ENCODE measurements around the gene ENTPD3. TPM values are rescaled to one million over a fixed set of nuclear protein-coding genes. Genes with fewer than 3 reads are reported as not detected.
A peak's percentile ranks its signal among the peaks of the same experiment; 100 is the strongest.

Gene ENTPD3
- total RNA-seq, 1 donor from 2014 or later: not detected

DNA sequence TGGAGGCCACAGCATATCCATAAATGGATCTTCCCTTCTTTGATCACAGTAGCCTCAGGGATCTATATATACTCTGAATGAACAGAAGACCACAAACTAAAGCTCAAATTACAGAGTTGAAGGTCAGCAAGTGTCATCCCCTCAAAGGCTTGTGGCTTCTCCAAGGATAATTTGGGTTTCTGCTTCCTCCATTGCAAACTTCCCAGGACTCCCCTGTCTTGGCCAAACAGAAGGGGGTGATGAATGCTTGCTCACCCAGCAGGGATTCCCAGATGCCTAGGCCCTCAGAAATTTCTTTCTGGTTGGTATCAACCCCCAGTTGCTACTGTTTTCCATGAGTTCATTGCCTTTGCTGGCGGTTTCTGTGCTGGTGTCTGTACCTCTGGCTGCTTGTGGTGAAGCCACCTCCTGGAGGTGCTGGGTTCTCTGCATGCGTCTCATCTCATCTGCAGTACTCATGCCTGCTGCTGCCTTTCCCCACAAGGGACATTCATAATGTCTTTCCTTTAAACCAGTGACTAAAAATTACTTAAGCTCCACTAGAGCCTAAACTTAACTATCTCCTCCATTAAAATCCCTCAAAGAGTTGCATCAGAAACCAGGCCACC is 17.7 kb downstream of the ENTPD3 start:
- peak; percentile 82 for DNase-seq (ENCODE audit: low read depth)

GRCh38 chr3:40407007-40407406 is 20.0 kb downstream of the ENTPD3 start:
- no peak for DNase-seq (ENCODE audit: low read depth)

GRCh38 chr3:40407611-40408010 is 20.6 kb downstream of the ENTPD3 start:
- DNase-seq (ENCODE audit: low read depth): no peak

DNA sequence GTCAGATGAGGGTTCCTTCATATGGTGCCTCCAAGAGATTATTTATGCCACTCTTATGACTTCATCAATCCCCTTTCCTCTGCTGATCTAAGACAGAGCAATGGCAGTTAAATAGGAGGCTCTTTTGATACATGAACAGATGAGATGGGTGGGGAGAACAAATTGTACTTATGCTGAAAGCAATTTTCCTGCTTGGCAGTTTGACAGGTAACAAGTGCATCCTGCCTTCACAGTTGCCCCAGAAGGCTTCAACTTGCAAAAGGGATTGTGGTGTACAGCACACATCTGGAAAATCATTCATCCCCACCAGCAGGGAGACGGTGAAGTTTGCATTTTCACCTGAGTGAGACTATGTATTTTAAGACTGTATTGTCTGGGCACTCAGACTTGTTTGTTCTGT is 27.3 kb downstream of the ENTPD3 start:
- no peak for DNase-seq (ENCODE audit: low read depth)

DNA sequence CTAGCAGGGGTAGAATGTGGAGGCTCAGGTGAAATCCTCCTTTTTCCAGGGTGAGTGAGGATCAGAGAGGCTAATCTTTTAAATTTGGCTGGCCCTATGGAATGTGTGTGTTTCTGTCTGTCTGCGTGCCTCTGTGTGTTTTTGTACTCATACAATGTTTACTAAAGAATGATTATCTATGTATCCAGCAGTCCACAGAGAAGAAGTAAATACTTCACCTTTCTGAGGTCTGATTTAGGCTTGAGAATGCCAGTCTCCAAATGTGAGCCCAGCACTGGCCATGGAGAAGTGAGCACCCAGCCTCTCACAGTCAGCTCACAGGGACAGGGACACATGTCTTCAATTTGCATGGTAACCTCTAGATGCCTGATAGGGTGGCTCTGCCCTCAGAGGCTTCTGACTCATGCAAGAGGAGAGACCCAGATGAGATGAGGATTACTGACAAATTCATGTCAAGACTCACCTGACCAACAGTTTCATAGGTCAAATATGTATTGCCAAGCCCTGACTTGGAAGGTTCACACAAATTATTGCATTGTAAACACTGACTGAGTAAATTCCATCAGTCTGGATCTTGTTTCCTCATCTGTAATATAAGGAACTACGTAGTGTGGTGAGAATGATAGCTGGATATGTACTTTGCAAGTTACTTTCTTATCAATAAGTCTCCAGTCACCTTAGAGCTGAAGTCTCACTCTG is 31.0 kb downstream of the ENTPD3 start:
- DNase-seq (ENCODE audit: low read depth): no peak

DNA sequence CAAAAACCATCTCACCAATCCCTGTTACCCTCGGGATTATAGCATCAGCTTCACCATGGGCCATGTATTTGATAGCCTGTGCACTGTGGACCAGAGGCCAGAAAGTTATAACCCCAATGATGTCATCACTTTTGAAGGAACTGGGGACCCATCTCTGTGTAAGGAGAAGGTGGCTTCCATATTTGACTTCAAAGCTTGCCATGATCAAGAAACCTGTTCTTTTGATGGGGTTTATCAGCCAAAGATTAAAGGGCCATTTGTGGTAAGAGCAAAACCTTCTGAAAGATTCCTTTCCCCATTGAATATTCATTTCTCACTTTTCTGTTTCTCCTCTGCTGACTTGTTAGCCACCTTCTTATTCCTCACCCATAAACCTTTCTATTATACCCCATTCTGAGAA is 35.9 kb downstream of the ENTPD3 start:
- no peak for DNase-seq (ENCODE audit: low read depth)

- peak; percentile 95 for DNase-seq (ENCODE audit: low read depth)
These were observed 40.2 kb downstream of the ENTPD3 start for GRCh38 chr3:40427045-40427669.

DNA sequence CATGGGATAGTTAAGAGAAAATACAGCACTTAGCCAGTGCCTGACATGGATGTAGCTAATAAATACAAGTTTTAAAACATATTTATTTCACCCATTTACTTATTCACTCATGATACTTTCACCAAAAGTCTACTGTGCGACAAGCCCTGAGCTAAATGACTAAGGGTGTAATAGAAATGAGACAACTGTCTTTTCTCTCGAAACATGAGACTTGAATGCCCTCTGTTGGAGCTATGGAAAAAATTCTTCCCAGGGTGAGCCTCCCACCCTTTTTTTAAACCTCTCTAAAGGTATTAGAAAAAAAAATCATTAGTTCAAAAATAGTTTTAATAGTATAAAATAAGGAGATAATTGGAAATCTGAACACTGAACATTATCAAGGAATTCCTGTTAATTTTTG is 45.8 kb downstream of the ENTPD3 start:
- DNase-seq (ENCODE audit: low read depth): peak; percentile 30

GRCh38 chr3:40437889-40438288 is 50.9 kb downstream of the ENTPD3 start:
- DNase-seq (ENCODE audit: low read depth): peak; percentile 23

DNA sequence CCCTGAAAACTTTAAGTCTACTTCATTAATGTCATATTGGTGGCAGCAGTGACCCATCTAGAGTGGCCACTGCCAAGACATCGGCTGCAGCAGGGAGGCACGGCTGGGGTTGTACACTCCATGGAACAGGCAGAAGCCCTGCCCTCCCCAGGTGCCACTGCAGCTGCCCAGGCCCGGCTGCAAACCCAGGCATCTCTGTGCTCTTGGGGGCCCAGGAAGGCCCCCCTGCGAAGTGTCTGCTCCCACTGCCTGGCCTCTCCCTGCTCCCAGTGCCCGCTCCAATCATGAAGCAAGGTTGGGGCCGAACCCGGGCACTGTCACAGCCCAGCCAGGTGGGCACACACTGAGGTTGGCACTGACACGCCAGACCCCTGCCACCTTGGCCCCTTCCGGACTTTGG is 58.1 kb downstream of the ENTPD3 start:
- DNase-seq (ENCODE audit: low read depth): no peak

GRCh38 chr3:40445880-40446279 is 58.9 kb downstream of the ENTPD3 start:
- DNase-seq (ENCODE audit: low read depth): no peak

GRCh38 chr3:40450438-40450837 is 63.5 kb downstream of the ENTPD3 start:
- DNase-seq (ENCODE audit: low read depth): no peak

DNA sequence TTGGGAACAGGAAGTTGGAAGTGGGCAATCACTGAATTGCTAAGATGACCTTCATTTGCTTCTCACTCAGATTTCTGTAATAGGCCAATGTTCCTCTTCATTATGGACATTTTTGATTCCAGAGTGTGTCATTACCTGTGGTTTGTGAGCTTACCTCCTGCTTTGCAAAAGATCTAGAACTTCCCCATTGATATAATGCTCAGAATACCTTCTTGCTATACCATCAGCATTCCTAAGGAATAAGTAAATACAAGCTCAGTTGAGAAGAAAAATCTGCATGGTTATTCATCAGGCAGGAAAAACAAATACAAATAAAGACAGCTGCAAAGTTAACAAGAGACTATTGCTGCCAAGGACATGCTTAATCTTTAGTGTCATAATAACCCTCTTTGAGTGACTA is 64.6 kb downstream of the ENTPD3 start:
- DNase-seq (ENCODE audit: low read depth): no peak

GRCh38 chr3:40452057-40452456 is 65.1 kb downstream of the ENTPD3 start:
- no peak for DNase-seq (ENCODE audit: low read depth)

DNA sequence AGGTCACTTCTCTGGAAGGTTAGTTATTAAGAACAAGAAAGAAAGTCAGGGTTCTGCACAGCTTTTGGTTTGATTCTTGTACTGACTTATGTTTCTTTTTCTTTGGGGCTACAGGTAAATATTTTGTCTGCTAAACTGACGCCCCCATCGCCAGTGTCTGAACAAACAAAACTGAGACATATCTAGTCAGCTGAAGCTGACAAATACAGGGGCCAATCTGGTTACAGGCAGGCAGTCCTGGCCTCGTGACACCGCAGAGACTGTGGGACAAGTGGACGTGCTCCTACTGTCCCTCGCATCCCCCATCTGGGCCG is 65.5 kb downstream of the ENTPD3 start:
- DNase-seq (ENCODE audit: low read depth): no peak

DNA sequence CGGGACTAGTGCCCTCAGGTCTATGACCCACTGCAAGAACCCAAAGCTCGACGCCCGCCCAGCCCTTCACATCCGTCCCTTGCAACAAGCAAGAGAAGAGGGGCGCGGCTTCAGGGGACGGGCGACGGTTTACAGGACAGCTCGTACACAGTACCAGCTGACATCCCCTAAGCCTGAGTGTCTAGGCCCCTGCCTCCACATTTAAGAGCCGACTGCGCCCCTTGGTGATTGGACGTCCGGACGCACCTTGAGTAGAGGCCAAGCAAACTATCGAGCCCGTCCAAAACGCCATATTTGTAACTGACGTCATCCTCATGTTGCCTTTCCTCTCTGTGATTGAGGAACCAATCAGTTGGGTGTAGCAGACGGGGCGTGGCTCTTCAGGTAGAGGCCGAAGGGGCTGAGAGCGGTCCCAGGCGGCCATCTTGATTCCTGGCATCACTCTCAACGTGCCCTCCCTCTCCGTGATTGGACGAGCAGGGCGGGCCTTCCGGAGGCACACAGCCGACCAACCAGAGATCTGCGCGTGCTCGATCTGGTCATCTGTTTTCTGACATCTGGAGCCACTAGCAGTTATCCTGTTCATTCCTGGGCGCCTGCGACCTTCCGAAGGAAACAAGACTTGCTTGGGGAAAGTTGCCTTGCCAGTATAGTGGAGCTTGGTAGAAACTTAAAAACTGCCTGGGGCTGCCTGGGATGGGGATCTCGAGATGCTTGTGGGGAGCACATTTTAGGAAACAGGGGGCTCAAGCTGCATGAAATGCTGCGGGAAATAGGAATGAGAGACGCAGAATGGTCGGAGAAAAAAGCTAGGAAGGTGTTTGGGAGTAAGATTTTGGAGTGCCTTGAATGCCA is 66.1 kb downstream of the ENTPD3 start:
- peak; percentile 99 for DNase-seq (ENCODE audit: low read depth)

GRCh38 chr3:40453933-40454332 is 66.9 kb downstream of the ENTPD3 start:
- DNase-seq (ENCODE audit: low read depth): no peak

DNA sequence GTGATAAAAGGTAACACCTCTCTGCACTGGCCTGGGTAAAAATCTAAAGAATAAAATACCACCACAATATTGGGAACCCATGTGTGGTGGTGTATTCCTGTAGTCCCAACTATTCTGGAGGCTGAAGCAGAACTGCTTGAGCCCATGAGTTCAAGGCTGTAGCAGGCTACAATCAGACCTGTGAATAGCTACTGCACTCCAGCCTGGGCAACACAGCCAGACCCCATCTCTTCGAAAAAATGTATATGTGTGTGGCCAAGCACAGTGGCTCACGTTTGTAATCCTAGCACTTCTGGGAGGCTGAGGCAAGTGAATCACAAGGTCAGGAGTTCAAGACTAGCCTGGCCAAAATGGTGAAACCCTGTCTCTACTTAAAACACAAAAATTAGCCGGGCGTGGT is 68.3 kb downstream of the ENTPD3 start:
- DNase-seq (ENCODE audit: low read depth): no peak

DNA sequence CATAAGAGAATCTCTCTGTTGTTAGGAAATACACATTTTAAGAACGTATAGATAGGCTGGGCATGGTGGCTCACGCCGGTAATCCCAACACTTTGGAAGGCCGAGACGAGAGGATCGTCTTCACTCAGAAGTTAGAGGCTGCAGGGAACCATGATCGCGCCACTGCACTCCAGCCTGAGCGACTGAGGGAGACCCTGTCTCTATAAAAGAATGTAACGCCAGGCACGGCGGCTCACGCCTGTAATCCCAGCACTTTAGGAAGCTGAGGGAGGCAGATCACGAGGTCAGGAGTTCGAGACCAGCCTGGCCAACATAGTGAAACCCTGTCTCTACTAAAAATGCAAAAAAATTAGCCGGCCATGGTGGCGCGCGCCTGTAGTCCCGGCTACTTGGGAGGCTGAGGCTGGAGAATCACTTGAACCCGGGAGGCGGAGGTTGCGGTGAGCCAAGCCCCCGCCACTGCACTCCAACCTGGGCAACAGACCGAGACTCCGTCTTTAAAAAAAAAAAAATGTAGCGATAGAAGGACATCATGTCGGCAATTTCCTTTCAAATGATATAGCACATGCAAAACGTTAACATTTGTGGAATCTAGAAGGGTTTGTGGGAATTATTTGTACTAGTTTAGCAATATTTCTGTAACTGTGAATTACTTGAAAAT is 69.4 kb downstream of the ENTPD3 start:
- no peak for DNase-seq (ENCODE audit: low read depth)

GRCh38 chr3:40456940-40457823 is 70.2 kb downstream of the ENTPD3 start, which contains the start of gene RPL14:
Gene RPL14, plus strand, starts transcription at chr3:40457339. Its CDS starts 133 bp downstream, at chr3:40457472.
- peak; percentile 97 for DNase-seq (ENCODE audit: low read depth)

All from myocyte (in vitro differentiated cells).